ENCODE data around the gene GSTK1.
A peak's percentile ranks its signal among the peaks of the same experiment; 100 is the strongest.

The GSTK1 gene

GRCh38 chr7:143284591-143285469, 21.6 kb downstream of the GSTK1 start, which contains the start of gene TMEM139:
TMEM139 (plus strand) TSS chr7:143284958; CDS start chr7:143285958, 1,000 bp downstream.
- TF ChIP-seq EZH2phosphoT487 (IDR thresholded peaks at IDR 0.05; ENCODE audit: borderline replicate concordance) = no peak
- TF ChIP-seq, protein P1, sequence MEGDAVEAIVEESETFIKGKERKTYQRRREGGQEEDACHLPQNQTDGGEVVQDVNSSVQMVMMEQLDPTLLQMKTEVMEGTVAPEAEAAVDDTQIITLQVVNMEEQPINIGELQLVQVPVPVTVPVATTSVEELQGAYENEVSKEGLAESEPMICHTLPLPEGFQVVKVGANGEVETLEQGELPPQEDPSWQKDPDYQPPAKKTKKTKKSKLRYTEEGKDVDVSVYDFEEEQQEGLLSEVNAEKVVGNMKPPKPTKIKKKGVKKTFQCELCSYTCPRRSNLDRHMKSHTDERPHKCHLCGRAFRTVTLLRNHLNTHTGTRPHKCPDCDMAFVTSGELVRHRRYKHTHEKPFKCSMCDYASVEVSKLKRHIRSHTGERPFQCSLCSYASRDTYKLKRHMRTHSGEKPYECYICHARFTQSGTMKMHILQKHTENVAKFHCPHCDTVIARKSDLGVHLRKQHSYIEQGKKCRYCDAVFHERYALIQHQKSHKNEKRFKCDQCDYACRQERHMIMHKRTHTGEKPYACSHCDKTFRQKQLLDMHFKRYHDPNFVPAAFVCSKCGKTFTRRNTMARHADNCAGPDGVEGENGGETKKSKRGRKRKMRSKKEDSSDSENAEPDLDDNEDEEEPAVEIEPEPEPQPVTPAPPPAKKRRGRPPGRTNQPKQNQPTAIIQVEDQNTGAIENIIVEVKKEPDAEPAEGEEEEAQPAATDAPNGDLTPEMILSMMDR (conservative IDR thresholded peaks at IDR 0.05; ENCODE audit: low read length) = no peak
- Histone ChIP-seq H3K36me3 (ENCODE audit: insufficient read depth, low read length) (no peaks in the 10 kb centered on the region), H3F3A (ENCODE audit: low read depth) (no peaks in the 10 kb centered on the region), H3K4me3 (ENCODE audit: low read length, poor library complexity, severe bottlenecking) (no peak within 1 kb of the TSS), H4K20me1 (ENCODE audit: insufficient read depth, low read length, poor library complexity, severe bottlenecking) (peaks cover 12% of the 10 kb centered on the region), H3K4me2 (ENCODE audit: low read depth, low read length, poor library complexity, severe bottlenecking) (no peak within 1 kb of the TSS), H3K27me3 (ENCODE audit: insufficient read depth, low read length, poor library complexity, severe bottlenecking) (no peaks in the 10 kb centered on the region), H3K9ac (ENCODE audit: low read depth, low read length, poor library complexity, severe bottlenecking) (peak within 1 kb of the TSS; percentile 35), H3K9me2 (replicated peaks; ENCODE audit: low read depth, low read length) (no peaks in the 10 kb centered on the region), H3K79me2 (ENCODE audit: insufficient read depth, low read length) (peaks cover 16% of the 10 kb centered on the region), H3K9me3 (ENCODE audit: insufficient read depth, low read depth, low read length) (no peaks in the 10 kb centered on the region), H3K4me1 (ENCODE audit: insufficient read depth, low read length, poor library complexity, severe bottlenecking) (peaks cover 19% of the 10 kb centered on the region), H2AFZ (ENCODE audit: low read length) (no peak within 1 kb of the TSS)

DNA sequence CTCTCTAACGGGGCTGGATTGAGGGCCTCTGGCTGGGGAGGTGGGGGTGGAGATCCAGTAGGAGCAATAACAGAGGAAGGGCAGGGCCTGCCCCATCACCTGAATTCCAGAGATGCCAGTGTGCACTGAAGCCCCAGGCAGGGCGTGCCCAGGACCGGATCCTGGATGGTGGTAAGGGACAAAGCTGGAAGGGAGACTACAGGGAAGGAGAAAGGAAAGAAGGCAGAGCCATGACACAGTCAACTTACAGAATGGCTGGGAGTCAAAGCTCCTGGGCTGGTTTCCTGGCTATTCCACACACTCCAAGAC, 22.2 kb downstream of the GSTK1 start:
- peaks cover 16% of the 10 kb centered on the region for H4K20me1 ChIP-seq (ENCODE audit: insufficient read depth, low read length, poor library complexity, severe bottlenecking)
- H3K27me3 ChIP-seq (ENCODE audit: insufficient read depth, low read length, poor library complexity, severe bottlenecking) = no peaks in the 10 kb centered on the region
- H3F3A ChIP-seq (ENCODE audit: low read depth) = no peaks in the 10 kb centered on the region
- no peak for TF ChIP-seq EZH2phosphoT487 (IDR thresholded peaks at IDR 0.05; ENCODE audit: borderline replicate concordance)
- TF ChIP-seq, protein P1 (conservative IDR thresholded peaks at IDR 0.05; ENCODE audit: low read length) = no peak
- H3K4me2 ChIP-seq (ENCODE audit: low read depth, low read length, poor library complexity, severe bottlenecking) = no peak overlapping the region
- no peak overlapping the region for H2AFZ ChIP-seq (ENCODE audit: low read length)
- no peak overlapping the region for H3K9ac ChIP-seq (ENCODE audit: low read depth, low read length, poor library complexity, severe bottlenecking)
- H3K9me2 ChIP-seq (replicated peaks; ENCODE audit: low read depth, low read length) = no peaks in the 10 kb centered on the region
- H3K79me2 ChIP-seq (ENCODE audit: insufficient read depth, low read length) = peaks cover 22% of the 10 kb centered on the region
- no peaks in the 10 kb centered on the region for H3K9me3 ChIP-seq (ENCODE audit: insufficient read depth, low read depth, low read length)
- no peak overlapping the region for H3K4me3 ChIP-seq (ENCODE audit: low read length, poor library complexity, severe bottlenecking)
- H3K36me3 ChIP-seq (ENCODE audit: insufficient read depth, low read length) = no peaks in the 10 kb centered on the region
- peaks cover 22% of the 10 kb centered on the region for H3K4me1 ChIP-seq (ENCODE audit: insufficient read depth, low read length, poor library complexity, severe bottlenecking)

GRCh38 chr7:143285806-143286521, 22.7 kb downstream of the GSTK1 start:
- Histone ChIP-seq H3K9me3 (ENCODE audit: insufficient read depth, low read depth, low read length) (no peaks in the 10 kb centered on the region), H3K36me3 (ENCODE audit: insufficient read depth, low read length) (no peaks in the 10 kb centered on the region), H3K9me2 (replicated peaks; ENCODE audit: low read depth, low read length) (no peaks in the 10 kb centered on the region), H3K27me3 (ENCODE audit: insufficient read depth, low read length, poor library complexity, severe bottlenecking) (no peaks in the 10 kb centered on the region), H2AFZ (ENCODE audit: low read length) (no peak overlapping the region), H3K4me2 (ENCODE audit: low read depth, low read length, poor library complexity, severe bottlenecking) (no peak overlapping the region), H3K9ac (ENCODE audit: low read depth, low read length, poor library complexity, severe bottlenecking) (no peak overlapping the region), H3K79me2 (ENCODE audit: insufficient read depth, low read length) (peaks cover 27% of the 10 kb centered on the region), H3F3A (ENCODE audit: low read depth) (no peaks in the 10 kb centered on the region), H3K4me3 (ENCODE audit: low read length, poor library complexity, severe bottlenecking) (no peak overlapping the region), H3K4me1 (ENCODE audit: insufficient read depth, low read length, poor library complexity, severe bottlenecking) (peaks cover 28% of the 10 kb centered on the region), H4K20me1 (ENCODE audit: insufficient read depth, low read length, poor library complexity, severe bottlenecking) (peaks cover 21% of the 10 kb centered on the region)
- TF ChIP-seq EZH2phosphoT487 (IDR thresholded peaks at IDR 0.05; ENCODE audit: borderline replicate concordance) = no peak
- TF ChIP-seq, protein P1 (conservative IDR thresholded peaks at IDR 0.05; ENCODE audit: low read length) = no peak
